NCI-H2196 (cell line): ENCODE data around the gene ATP11A.
"Not testable (repeated sequence)": the region's sequence is repeated elsewhere in the genome, so short reads cannot be mapped to it uniquely, and the experiment has no call there.

ENCODE experiments used
- DNase-seq: peaks from one replicate; lab custom pipeline; 2025; ENCODE audit not compliant: unreplicated experiment; lab: John Stamatoyannopoulos, UW

Gene ATP11A

GRCh38 chr13:112773601-112774447, 84.0 kb downstream of the ATP11A start:
- DNase-seq: no peak

- no peak for DNase-seq
Measured at GRCh38 chr13:112774448-112774792, 84.6 kb downstream of the ATP11A start.

- DNase-seq: no peak
Measured at GRCh38 chr13:112774829-112775565, 85.2 kb downstream of the ATP11A start.

GRCh38 chr13:112775791-112776279, 86.0 kb downstream of the ATP11A start:
- DNase-seq: no peak

GRCh38 chr13:112776354-112776753, 86.5 kb downstream of the ATP11A start:
- no peak for DNase-seq

GRCh38 chr13:112776971-112777370, 87.1 kb downstream of the ATP11A start:
- DNase-seq: no peak

GRCh38 chr13:112777637-112778406, 88.0 kb downstream of the ATP11A start:
- no peak for DNase-seq

- no peak for DNase-seq
Measured at GRCh38 chr13:112779856-112780604, 90.2 kb downstream of the ATP11A start.

GRCh38 chr13:112781287-112781686, 91.4 kb downstream of the ATP11A start:
- DNase-seq: no peak

GRCh38 chr13:112781881-112782361, 92.1 kb downstream of the ATP11A start:
- peak; percentile 16 for DNase-seq

GRCh38 chr13:112782429-112783010, 92.7 kb downstream of the ATP11A start:
- DNase-seq: no peak

- DNase-seq: no peak
Measured at GRCh38 chr13:112783135-112783977, 93.5 kb downstream of the ATP11A start.

GRCh38 chr13:112783978-112784371, 94.1 kb downstream of the ATP11A start:
- no peak for DNase-seq

- no peak for DNase-seq
Measured at GRCh38 chr13:112784811-112785482, 95.1 kb downstream of the ATP11A start.

- DNase-seq: no peak
Measured at GRCh38 chr13:112785483-112785856, 95.6 kb downstream of the ATP11A start.

- not testable (repeated sequence) for DNase-seq
Measured at GRCh38 chr13:112786810-112787209, 97.0 kb downstream of the ATP11A start.

- DNase-seq: no peak
Measured at GRCh38 chr13:112790735-112791641, 101.2 kb downstream of the ATP11A start.
